Measurements from ENCODE around the gene TRABD2B.

DNA sequence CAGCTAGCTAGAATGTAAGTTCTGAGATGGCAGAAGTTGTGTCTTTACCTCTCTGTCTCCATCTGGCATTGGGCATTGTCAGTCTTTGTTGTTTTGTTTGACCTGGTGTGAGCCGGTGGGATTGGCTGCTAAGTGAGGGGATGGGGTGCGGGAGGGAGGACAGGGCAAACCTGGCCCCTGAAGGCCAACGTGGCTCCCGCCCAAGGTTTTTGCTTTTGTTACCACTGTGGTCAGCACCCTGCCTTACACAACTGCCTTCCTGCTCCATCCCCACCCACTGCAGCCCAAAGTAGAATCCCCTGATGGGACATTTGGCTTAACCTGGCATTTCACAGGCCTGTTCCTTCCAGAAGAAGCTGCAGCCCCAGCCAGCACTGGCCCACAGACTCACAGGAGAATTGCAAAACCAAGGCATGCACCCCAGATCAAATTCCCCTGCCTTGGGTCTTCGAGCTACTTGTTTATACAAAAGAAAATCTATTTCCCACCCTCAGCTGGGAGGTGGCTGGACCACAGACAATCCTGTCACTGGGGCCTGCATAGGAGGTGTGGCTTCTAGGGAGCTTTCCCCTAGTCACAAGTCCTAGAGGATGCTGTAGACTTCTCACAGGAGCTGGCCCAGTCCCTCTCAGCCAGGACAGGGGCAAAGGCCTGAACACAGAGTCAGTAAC is 147.5 kb downstream of the TRABD2B start:
- TF ChIP-seq EZH2 (IDR thresholded peaks at IDR 0.05; ENCODE audit: low read depth, unreplicated experiment) (no peak), POLR2AphosphoS5 (IDR thresholded peaks at IDR 0.05; ENCODE audit: low read depth) (no peak), EZH2phosphoT487 (IDR thresholded peaks at IDR 0.05; ENCODE audit: unreplicated experiment) (no peak), CREB1 (CRISPR knock-in tag; IDR thresholded peaks at IDR 0.05; ENCODE audit: low read depth) (no peak), STAT1 (IDR thresholded peaks at IDR 0.05; ENCODE audit: unreplicated experiment) (no peak), JUNB (IDR thresholded peaks at IDR 0.05; ENCODE audit: unreplicated experiment) (no peak), ZNF114 (CRISPR knock-in tag; IDR thresholded peaks at IDR 0.05) (no peak), NANOG (IDR thresholded peaks at IDR 0.05; ENCODE audit: borderline replicate concordance) (no peak), ZNF331 (CRISPR knock-in tag; IDR thresholded peaks at IDR 0.05; ENCODE audit: low read depth) (no peak)
- TF ChIP-seq, protein P1, sequence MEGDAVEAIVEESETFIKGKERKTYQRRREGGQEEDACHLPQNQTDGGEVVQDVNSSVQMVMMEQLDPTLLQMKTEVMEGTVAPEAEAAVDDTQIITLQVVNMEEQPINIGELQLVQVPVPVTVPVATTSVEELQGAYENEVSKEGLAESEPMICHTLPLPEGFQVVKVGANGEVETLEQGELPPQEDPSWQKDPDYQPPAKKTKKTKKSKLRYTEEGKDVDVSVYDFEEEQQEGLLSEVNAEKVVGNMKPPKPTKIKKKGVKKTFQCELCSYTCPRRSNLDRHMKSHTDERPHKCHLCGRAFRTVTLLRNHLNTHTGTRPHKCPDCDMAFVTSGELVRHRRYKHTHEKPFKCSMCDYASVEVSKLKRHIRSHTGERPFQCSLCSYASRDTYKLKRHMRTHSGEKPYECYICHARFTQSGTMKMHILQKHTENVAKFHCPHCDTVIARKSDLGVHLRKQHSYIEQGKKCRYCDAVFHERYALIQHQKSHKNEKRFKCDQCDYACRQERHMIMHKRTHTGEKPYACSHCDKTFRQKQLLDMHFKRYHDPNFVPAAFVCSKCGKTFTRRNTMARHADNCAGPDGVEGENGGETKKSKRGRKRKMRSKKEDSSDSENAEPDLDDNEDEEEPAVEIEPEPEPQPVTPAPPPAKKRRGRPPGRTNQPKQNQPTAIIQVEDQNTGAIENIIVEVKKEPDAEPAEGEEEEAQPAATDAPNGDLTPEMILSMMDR (conservative IDR thresholded peaks at IDR 0.05; ENCODE audit: low read depth in 2 of 2): no peak
- TF ChIP-seq, protein P2, sequence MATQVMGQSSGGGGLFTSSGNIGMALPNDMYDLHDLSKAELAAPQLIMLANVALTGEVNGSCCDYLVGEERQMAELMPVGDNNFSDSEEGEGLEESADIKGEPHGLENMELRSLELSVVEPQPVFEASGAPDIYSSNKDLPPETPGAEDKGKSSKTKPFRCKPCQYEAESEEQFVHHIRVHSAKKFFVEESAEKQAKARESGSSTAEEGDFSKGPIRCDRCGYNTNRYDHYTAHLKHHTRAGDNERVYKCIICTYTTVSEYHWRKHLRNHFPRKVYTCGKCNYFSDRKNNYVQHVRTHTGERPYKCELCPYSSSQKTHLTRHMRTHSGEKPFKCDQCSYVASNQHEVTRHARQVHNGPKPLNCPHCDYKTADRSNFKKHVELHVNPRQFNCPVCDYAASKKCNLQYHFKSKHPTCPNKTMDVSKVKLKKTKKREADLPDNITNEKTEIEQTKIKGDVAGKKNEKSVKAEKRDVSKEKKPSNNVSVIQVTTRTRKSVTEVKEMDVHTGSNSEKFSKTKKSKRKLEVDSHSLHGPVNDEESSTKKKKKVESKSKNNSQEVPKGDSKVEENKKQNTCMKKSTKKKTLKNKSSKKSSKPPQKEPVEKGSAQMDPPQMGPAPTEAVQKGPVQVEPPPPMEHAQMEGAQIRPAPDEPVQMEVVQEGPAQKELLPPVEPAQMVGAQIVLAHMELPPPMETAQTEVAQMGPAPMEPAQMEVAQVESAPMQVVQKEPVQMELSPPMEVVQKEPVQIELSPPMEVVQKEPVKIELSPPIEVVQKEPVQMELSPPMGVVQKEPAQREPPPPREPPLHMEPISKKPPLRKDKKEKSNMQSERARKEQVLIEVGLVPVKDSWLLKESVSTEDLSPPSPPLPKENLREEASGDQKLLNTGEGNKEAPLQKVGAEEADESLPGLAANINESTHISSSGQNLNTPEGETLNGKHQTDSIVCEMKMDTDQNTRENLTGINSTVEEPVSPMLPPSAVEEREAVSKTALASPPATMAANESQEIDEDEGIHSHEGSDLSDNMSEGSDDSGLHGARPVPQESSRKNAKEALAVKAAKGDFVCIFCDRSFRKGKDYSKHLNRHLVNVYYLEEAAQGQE (IDR thresholded peaks at IDR 0.05; ENCODE audit: unreplicated experiment): no peak
- TF ChIP-seq, protein P3, sequence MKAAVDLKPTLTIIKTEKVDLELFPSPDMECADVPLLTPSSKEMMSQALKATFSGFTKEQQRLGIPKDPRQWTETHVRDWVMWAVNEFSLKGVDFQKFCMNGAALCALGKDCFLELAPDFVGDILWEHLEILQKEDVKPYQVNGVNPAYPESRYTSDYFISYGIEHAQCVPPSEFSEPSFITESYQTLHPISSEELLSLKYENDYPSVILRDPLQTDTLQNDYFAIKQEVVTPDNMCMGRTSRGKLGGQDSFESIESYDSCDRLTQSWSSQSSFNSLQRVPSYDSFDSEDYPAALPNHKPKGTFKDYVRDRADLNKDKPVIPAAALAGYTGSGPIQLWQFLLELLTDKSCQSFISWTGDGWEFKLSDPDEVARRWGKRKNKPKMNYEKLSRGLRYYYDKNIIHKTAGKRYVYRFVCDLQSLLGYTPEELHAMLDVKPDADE (IDR thresholded peaks at IDR 0.05): no peak
